Activated T-cell treated with anti-CD3 and anti-CD28 coated beads, Interleukin-2, amount 50 U/mL, for 24 hours (primary cell): Measurements from ENCODE around the gene PTPRM.
"Not testable (repeated sequence)": the region's sequence is repeated elsewhere in the genome, so short reads cannot be mapped to it uniquely, and the experiment has no call there.

Experiments
- DNase-seq: peaks from one replicate; pipeline ENCODE4 v3.0.0-alpha.2; 2020
- H3K27ac Mint-ChIP-seq: 2 replicates; pipeline ENCODE4 v1.8.0; 2020; ENCODE audit warnings: mild to moderate bottlenecking, mixed read lengths
- H3K27me3 Mint-ChIP-seq: 2 replicates; pipeline ENCODE4 v1.8.0; 2020; ENCODE audit warnings: mixed read lengths
- H3K36me3 Mint-ChIP-seq: 2 replicates; pipeline ENCODE4 v1.8.0; 2020; ENCODE audit warnings: low read depth, mixed read lengths
- H3K4me1 Mint-ChIP-seq: 2 replicates; pipeline ENCODE4 v1.8.0; 2020; ENCODE audit warnings: low read depth, mixed read lengths
- H3K4me3 Mint-ChIP-seq: 2 replicates; pipeline ENCODE4 v1.8.0; 2020; ENCODE audit warnings: mild to moderate bottlenecking, moderate library complexity, mixed read lengths
- H3K9me3 Mint-ChIP-seq: 2 replicates; pipeline ENCODE4 v1.8.0; 2020; ENCODE audit warnings: mixed read lengths

PTPRM gene

GRCh38 chr18:7721532-7721931 lies 154.4 kb downstream of the PTPRM start:
- Mint-ChIP-seq H3K36me3 (no peaks in the 10 kb centered on the region), H3K27ac (no peak overlapping the region), H3K27me3 (no peaks in the 10 kb centered on the region), H3K4me1 (no peaks in the 10 kb centered on the region), H3K4me3 (no peak overlapping the region), H3K9me3 (peaks cover 12% of the 10 kb centered on the region)
- DNase-seq, result no peak

- Mint-ChIP-seq H3K27me3 (no peaks in the 10 kb centered on the region), H3K36me3 (no peaks in the 10 kb centered on the region), H3K9me3 (peaks cover 12% of the 10 kb centered on the region), H3K4me3 (no peak overlapping the region), H3K4me1 (no peaks in the 10 kb centered on the region), H3K27ac (no peak overlapping the region)
- no peak for DNase-seq
These were observed 155.8 kb downstream of the PTPRM start for GRCh38 chr18:7722955-7723354.

- H3K27ac Mint-ChIP-seq, result no peak overlapping the region
- H3K36me3 Mint-ChIP-seq, result no peaks in the 10 kb centered on the region
- no peak overlapping the region for H3K4me3 Mint-ChIP-seq
- no peaks in the 10 kb centered on the region for H3K4me1 Mint-ChIP-seq
- H3K9me3 Mint-ChIP-seq, result peaks cover 8% of the 10 kb centered on the region
- no peaks in the 10 kb centered on the region for H3K27me3 Mint-ChIP-seq
- no peak for DNase-seq
These were observed 156.4 kb downstream of the PTPRM start for GRCh38 chr18:7723558-7723957.

- no peak overlapping the region for H3K4me3 Mint-ChIP-seq
- no peaks in the 10 kb centered on the region for H3K36me3 Mint-ChIP-seq
- peaks cover 6% of the 10 kb centered on the region for H3K9me3 Mint-ChIP-seq
- no peak for DNase-seq
- no peak overlapping the region for H3K27ac Mint-ChIP-seq
- no peaks in the 10 kb centered on the region for H3K27me3 Mint-ChIP-seq
- no peaks in the 10 kb centered on the region for H3K4me1 Mint-ChIP-seq
These were observed 158.4 kb downstream of the PTPRM start for GRCh38 chr18:7725473-7725872.

GRCh38 chr18:7725897-7726296 lies 158.8 kb downstream of the PTPRM start:
- H3K4me1 Mint-ChIP-seq, result no peaks in the 10 kb centered on the region
- no peak for DNase-seq
- H3K4me3 Mint-ChIP-seq, result no peak overlapping the region
- H3K27me3 Mint-ChIP-seq, result no peaks in the 10 kb centered on the region
- peaks cover 6% of the 10 kb centered on the region for H3K9me3 Mint-ChIP-seq
- no peaks in the 10 kb centered on the region for H3K36me3 Mint-ChIP-seq
- no peak overlapping the region for H3K27ac Mint-ChIP-seq

GRCh38 chr18:7726522-7726921 lies 159.4 kb downstream of the PTPRM start:
- H3K4me3 Mint-ChIP-seq, result no peak overlapping the region
- H3K27ac Mint-ChIP-seq, result no peak overlapping the region
- no peak for DNase-seq
- H3K9me3 Mint-ChIP-seq, result peaks cover 4% of the 10 kb centered on the region
- no peaks in the 10 kb centered on the region for H3K4me1 Mint-ChIP-seq
- H3K27me3 Mint-ChIP-seq, result no peaks in the 10 kb centered on the region
- no peaks in the 10 kb centered on the region for H3K36me3 Mint-ChIP-seq

- H3K4me1 Mint-ChIP-seq, result no peaks in the 10 kb centered on the region
- no peaks in the 10 kb centered on the region for H3K27me3 Mint-ChIP-seq
- no peak for DNase-seq
- H3K27ac Mint-ChIP-seq, result no peak overlapping the region
- H3K4me3 Mint-ChIP-seq, result no peak overlapping the region
- peaks cover 4% of the 10 kb centered on the region for H3K9me3 Mint-ChIP-seq
- no peaks in the 10 kb centered on the region for H3K36me3 Mint-ChIP-seq
These were observed 160.4 kb downstream of the PTPRM start for GRCh38 chr18:7727361-7728076.

GRCh38 chr18:7728297-7728696 lies 161.2 kb downstream of the PTPRM start:
- Mint-ChIP-seq H3K27ac (no peak overlapping the region), H3K4me1 (no peaks in the 10 kb centered on the region), H3K27me3 (no peaks in the 10 kb centered on the region), H3K36me3 (no peaks in the 10 kb centered on the region), H3K4me3 (no peak overlapping the region), H3K9me3 (peaks cover 4% of the 10 kb centered on the region)
- no peak for DNase-seq

- H3K4me3 Mint-ChIP-seq, result no peak overlapping the region
- no peak for DNase-seq
- H3K4me1 Mint-ChIP-seq, result no peaks in the 10 kb centered on the region
- peaks cover 1% of the 10 kb centered on the region for H3K9me3 Mint-ChIP-seq
- H3K27me3 Mint-ChIP-seq, result no peaks in the 10 kb centered on the region
- no peaks in the 10 kb centered on the region for H3K36me3 Mint-ChIP-seq
- no peak overlapping the region for H3K27ac Mint-ChIP-seq
These were observed 162.8 kb downstream of the PTPRM start for GRCh38 chr18:7729868-7730267.

- H3K4me1 Mint-ChIP-seq, result no peaks in the 10 kb centered on the region
- H3K36me3 Mint-ChIP-seq, result no peaks in the 10 kb centered on the region
- no peaks in the 10 kb centered on the region for H3K27me3 Mint-ChIP-seq
- peaks cover 6% of the 10 kb centered on the region for H3K9me3 Mint-ChIP-seq
- DNase-seq, result no peak
- H3K27ac Mint-ChIP-seq, result no peak overlapping the region
- H3K4me3 Mint-ChIP-seq, result no peak overlapping the region
These were observed 163.6 kb downstream of the PTPRM start for GRCh38 chr18:7730682-7731081.

- Mint-ChIP-seq H3K9me3 (peaks cover 6% of the 10 kb centered on the region), H3K27me3 (no peaks in the 10 kb centered on the region), H3K4me3 (no peak overlapping the region), H3K27ac (no peak overlapping the region), H3K36me3 (no peaks in the 10 kb centered on the region), H3K4me1 (no peaks in the 10 kb centered on the region)
- DNase-seq, result no peak
These were observed 166.5 kb downstream of the PTPRM start for GRCh38 chr18:7733642-7734041.

GRCh38 chr18:7735196-7735595 lies 168.1 kb downstream of the PTPRM start:
- peaks cover 6% of the 10 kb centered on the region for H3K9me3 Mint-ChIP-seq
- H3K36me3 Mint-ChIP-seq, result no peaks in the 10 kb centered on the region
- no peaks in the 10 kb centered on the region for H3K27me3 Mint-ChIP-seq
- no peak overlapping the region for H3K4me3 Mint-ChIP-seq
- DNase-seq, result no peak
- no peak overlapping the region for H3K27ac Mint-ChIP-seq
- no peaks in the 10 kb centered on the region for H3K4me1 Mint-ChIP-seq

GRCh38 chr18:7735626-7736175 lies 168.6 kb downstream of the PTPRM start:
- DNase-seq, result no peak
- H3K27ac Mint-ChIP-seq, result no peak overlapping the region
- H3K4me1 Mint-ChIP-seq, result no peaks in the 10 kb centered on the region
- peaks cover 6% of the 10 kb centered on the region for H3K9me3 Mint-ChIP-seq
- H3K36me3 Mint-ChIP-seq, result no peaks in the 10 kb centered on the region
- H3K4me3 Mint-ChIP-seq, result no peak overlapping the region
- H3K27me3 Mint-ChIP-seq, result no peaks in the 10 kb centered on the region

- not testable (repeated sequence) for DNase-seq, H3K36me3 Mint-ChIP-seq, H3K4me1 Mint-ChIP-seq, H3K27ac Mint-ChIP-seq, H3K27me3 Mint-ChIP-seq, H3K4me3 Mint-ChIP-seq, H3K9me3 Mint-ChIP-seq
These were observed 169.4 kb downstream of the PTPRM start for GRCh38 chr18:7736526-7736925.

- Mint-ChIP-seq H3K27ac (no peak overlapping the region), H3K36me3 (no peaks in the 10 kb centered on the region), H3K4me3 (no peak overlapping the region), H3K4me1 (no peaks in the 10 kb centered on the region), H3K9me3 (peaks cover 6% of the 10 kb centered on the region), H3K27me3 (no peaks in the 10 kb centered on the region)
- no peak for DNase-seq
These were observed 170.4 kb downstream of the PTPRM start for GRCh38 chr18:7737550-7737949.

- Mint-ChIP-seq H3K27me3 (no peaks in the 10 kb centered on the region), H3K27ac (no peak overlapping the region), H3K36me3 (no peaks in the 10 kb centered on the region), H3K4me1 (no peaks in the 10 kb centered on the region), H3K4me3 (no peak overlapping the region), H3K9me3 (peaks cover 1% of the 10 kb centered on the region)
- DNase-seq, result no peak
These were observed 173.7 kb downstream of the PTPRM start for GRCh38 chr18:7740821-7741220.
